Midbrain (tissue), 1 donor: ENCODE results near the gene SLC37A2.
A peak's percentile ranks its signal among the peaks of the same experiment; 100 is the strongest.

Source experiments
- DNase-seq: peaks from one replicate; lab custom pipeline; 2025; lab: John Stamatoyannopoulos, UW

The SLC37A2 gene

DNA sequence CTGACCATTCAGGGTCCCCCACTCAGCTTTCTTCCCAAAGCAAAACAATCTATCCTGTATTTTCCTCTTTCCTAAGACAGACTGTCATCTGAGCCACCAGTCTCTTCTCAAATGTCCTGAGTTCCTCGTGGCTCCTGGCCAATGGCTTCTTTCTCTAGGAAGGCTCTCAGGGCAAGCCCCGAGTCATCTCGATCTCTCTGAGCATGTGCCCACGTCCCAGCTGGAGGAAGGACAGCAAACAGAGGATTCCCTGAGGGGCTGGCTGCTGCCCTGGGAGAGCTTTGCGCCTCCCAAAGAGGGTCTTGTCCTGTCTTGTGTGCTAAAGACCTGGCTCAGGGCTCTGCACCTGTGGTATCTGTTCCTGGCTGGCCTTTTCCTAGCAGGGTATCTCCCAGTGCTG lies 8.3 kb downstream of the SLC37A2 start:
- DNase-seq, result no peak

GRCh38 chr11:125071846-125072217 lies 8.7 kb downstream of the SLC37A2 start:
- DNase-seq, result no peak

DNA sequence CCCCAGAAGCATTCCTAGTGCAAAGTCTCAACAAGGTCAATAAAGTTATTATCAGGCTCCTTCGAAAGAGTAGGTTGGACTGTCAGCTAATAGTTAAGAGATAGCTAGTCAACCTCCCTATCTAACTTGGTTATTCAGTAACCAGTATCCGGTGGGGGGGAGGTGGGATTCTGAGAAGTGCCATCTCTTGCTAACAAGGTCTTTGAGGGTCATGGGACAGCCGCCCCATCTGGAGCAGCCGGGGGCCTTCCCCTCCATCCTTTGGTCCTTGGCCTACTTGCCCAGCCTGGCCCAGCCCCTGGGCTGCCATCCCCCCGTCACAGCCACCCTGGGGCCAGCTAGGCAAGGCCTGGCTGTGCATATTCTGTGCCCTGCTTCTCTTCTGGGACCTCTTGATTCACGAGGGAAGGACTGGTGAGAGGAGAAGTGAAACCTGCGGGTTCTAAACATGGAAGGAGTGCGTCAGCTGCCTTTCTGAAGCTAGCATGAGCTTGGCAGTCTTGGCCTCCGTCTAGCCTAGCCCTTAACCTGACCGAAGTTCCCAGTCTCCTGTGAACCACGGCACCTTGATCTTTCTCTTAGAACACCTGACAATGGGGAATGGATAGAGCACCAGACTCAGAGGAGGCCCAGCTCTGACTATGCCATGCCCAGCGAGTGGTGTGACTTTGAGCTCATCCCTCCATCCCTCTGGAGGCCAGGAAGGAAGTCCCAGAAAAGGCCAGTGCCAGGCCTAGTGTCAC lies 9.3 kb downstream of the SLC37A2 start:
- DNase-seq, result peak; percentile 42

DNA sequence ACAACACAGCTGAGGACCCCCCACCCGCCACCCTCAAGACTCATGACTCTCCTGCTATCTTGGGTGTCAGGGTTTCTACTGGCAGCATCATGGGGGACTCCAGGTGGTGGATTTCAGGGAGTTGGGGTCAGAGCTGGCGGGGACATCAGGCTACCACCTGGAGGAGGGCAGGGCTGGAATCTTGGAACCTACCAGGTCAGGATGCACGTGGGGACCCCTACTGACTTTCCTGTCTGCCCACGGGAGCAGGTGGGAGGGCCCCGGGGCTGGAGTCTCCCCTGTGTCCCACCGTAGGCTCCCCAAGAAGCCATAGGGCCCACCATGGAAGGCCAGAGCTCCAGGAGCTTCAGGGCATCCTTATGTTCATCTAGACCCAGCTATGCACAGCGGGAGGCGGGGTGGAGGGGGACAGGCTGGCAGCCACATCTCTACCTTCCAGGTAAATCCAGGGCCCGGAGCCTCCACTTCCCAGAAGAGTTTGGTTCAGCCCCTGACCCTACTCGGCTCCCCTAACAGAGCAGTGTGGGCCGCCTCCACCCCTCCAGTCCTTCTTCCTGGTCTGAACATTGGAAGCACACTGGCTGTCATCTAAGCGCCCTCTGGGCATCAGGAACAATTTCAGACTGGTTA lies 10.0 kb downstream of the SLC37A2 start:
- no peak for DNase-seq

DNA sequence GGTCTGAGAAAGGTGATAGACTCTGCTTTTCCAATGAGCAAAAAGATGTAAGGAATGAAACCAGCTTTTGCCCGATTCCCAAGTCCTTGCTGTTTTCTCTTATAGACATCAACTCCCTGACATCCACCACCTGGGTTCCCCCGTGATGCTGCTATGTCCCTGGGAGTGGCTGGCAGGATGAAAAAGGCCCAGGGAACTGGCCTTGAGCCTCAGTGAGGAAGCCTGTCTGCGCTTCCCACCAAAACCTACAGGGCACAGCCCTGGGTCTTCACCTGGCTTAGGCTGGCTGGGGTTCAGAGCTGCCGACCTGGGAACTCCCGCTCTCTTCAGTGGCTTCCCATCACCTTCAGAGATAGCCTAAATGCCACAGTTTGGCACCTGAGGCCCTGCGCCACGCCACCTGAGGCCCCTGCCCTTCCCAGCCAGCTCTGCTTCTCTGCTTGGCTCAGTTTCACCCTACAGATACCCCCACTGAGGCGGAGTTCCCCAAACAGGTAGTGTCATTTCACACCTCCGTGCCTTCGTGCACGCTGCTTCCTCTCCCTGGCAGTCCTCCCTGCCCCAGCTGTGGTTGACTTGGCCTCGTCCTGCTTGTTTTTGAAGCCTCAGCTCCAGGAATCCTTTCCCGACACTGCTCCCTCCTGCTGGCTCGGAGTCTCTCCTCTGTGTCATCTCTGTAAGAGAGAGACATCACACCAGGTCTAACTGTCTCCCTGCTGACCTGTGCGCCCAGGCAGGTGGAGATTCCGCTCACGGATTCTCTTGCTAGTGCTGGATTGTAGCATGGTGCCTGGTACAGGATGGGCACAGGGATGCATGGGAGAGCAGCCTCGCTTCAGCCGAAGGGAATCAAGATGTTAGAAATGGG lies 10.7 kb downstream of the SLC37A2 start:
- no peak for DNase-seq

- DNase-seq, result no peak
Observed at GRCh38 chr11:125074511-125075241, 11.6 kb downstream of the SLC37A2 start.

- DNase-seq, result no peak
Observed at GRCh38 chr11:125075242-125075625, 12.1 kb downstream of the SLC37A2 start.

- no peak for DNase-seq
Observed at GRCh38 chr11:125075900-125076317, 12.8 kb downstream of the SLC37A2 start.

GRCh38 chr11:125076378-125076945 lies 13.4 kb downstream of the SLC37A2 start:
- DNase-seq, result no peak

GRCh38 chr11:125078016-125078415 lies 14.9 kb downstream of the SLC37A2 start:
- no peak for DNase-seq

- DNase-seq, result no peak
Observed at GRCh38 chr11:125078516-125079140, 15.5 kb downstream of the SLC37A2 start.

DNA sequence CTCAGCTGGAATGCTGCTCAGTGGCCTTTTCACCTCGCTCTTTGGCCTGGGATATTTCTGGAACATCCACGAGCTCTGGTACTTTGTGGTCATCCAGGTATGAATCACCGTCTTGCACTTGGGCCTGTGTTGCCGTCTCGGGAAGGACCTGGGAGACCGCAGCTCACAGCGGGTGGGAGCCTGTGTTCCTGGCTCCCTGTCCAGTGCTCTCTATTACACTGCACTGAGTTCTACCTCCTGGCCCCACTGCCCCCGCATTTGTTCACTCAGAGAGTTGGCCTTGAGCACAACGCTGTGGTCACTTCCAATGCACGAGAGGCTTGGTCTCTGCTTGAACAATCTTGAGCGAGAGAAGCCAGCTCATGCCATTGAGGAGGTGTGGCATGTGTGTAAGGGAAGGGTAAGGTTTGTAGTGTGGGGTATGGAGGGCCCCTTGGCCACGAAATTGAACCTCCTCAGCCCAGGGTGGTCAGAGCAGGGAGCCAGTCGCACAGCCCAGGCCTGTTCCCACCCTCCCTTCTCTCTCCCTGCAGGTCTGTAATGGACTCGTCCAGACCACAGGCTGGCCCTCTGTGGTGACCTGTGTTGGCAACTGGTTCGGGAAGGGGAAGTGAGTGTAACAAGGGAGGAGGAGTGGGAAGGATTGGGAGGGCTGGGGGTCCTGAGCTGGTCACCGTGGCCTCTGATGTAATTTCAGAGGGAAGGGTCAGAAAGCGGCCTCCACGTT lies 16.2 kb downstream of the SLC37A2 start:
- DNase-seq, result no peak

DNA sequence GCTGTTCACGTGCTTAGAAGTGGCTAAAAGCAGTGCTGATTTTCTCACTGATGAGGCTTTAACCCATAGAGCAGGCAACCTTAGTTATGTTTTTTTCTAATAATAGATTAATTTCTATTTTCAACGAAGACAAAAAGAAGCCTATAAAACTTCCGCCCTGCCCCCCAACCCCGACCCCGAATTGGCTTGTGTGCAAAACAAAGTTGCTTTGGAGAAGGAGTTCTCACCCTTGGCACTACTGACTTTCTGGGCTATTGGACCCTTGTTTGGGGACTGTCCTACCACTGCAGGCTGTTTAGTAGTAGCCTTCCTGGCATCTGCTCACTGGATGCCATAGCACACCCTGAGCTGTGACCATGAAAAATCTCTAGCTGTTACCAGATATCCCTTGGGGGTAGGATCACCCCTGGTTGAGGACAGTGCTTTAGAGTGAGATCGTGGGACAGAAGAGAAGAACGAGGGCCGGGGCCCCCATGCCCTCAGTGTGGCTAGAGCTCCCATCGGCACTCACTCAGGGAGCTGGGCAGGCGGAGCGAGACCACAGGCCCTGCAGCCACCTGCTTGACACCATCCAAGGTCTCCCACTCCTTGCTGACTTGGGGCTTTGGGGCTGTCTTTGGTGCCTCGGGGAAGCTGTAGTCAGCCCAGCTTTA lies 16.9 kb downstream of the SLC37A2 start:
- no peak for DNase-seq

GRCh38 chr11:125080531-125080911 lies 17.4 kb downstream of the SLC37A2 start:
- no peak for DNase-seq

DNA sequence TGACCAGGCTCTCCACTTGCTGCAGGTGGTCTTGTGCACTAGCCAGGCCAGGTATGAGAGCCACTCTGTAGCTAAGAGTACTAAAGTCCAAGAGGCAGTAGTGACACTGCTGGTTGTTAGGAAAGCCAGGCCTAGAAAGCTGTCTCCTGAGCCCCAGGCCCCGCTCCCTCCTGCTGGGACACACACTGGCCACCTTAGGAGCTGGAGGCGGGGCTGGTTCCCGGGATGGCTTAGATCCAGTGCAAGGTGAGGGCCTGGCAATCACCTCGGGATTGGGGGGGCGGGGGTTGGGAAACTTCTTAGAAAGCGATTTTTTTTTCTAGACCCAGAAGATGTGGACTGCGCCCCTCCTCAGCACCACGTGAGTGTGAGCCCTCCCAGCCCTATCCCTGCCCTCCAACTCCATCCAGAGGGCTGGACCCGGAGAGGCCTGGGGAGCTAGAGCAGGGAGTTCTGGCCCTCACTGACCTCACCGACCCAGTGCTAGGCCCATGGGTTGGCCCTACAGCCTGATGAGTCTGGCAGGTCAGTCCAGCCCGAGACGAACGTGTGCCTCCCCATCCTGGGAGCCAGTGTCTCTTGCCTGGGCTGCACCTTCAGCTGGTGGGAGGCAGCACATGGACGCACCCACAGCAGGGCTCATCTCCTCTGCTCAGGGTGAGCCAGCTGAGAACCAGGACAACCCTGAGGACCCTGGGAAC lies 18.1 kb downstream of the SLC37A2 start:
- no peak for DNase-seq

- no peak for DNase-seq
Observed at GRCh38 chr11:125082040-125082439, 18.9 kb downstream of the SLC37A2 start.

DNA sequence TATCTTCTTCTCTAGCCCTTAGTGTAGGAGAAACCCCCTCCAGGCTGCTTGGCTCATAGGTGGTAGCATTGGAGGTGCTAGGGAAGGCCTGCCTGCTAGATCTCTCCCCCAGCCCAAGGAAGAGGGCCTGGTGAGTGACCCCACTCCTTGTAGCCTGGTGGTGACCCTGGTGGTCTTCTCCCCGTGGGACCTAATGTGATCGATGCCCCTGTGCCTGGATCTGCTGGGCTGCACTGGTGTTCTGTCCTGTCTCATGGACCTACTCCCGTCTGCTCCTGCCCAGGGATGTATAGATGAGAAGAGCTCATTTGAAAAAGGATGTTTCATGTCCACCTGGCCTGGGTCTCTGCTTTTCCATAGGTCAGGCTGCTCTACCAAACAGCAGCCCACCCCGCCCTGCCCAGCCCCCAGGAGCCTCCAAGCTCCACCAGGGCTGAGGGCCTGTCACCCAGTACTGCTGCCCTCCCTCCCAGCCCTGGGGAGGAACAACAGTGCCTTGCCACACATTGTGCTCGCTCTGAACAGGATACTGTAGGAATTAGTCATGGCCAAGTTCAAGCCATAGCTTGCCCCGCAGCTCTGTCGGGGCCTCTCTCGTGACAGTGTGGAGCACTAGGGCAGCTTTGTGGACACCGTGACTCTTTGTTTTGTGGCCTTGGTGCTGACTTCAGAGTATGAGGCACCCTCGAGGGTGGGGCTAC lies 19.7 kb downstream of the SLC37A2 start:
- DNase-seq, result no peak

DNA sequence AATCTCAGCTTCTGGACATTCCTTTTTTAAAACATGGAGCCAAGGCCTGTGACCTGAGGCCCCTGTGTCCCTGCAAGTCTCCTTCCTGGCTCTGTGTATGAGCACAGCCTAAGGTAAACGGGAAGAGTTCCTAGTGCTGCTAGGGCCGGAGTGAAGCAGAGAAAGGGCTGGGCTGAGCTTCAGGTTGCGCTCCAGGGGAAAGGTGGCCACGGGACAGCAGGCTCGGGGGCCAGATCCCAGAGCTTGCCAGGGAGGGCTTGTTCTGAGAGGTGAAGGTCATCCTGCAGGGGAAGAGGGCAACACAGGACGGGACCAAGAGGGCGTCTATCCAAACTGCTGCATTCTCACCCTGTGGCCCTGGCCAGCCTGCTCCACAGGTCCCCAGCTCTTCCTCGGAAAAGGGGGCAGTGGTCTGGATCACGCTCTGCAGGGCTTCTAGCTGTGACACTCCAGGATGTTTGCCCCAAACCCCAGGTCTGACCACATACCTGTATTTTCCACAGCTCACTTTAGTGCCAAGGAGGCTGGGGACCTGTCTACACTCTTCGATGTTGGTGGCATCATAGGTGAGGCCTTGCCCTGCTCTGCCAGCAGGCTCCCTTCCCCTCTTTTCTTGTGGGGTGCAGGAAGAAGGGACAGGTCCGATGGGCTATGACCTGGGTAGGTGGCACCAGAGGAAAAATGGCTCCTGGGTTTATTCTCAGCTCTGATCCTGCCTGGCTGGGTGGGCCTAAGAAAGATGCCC lies 20.4 kb downstream of the SLC37A2 start:
- DNase-seq, result no peak
